Activated naive CD8-positive, alpha-beta T cell treated with anti-CD3 and anti-CD28 coated beads for 36 hours (primary cell): ENCODE data around the gene SYCP2. TPM values are rescaled to one million over a fixed set of nuclear protein-coding genes. Genes with fewer than 3 reads are reported as not detected.

Source experiments
- DNase-seq: peaks from one replicate; pipeline ENCODE4 v3.0.0; 2021
- H3K27ac Mint-ChIP-seq: one replicate; pipeline ENCODE4 v1.8.0; 2022; ENCODE audit warnings: mild to moderate bottlenecking, moderate library complexity, mixed read lengths
- H3K27me3 Mint-ChIP-seq: one replicate; pipeline ENCODE4 v1.8.0; 2022; ENCODE audit warnings: mild to moderate bottlenecking, mixed read lengths
- H3K36me3 Mint-ChIP-seq: one replicate; pipeline ENCODE4 v1.8.0; 2021; ENCODE audit warnings: mild to moderate bottlenecking, mixed read lengths
- H3K4me1 Mint-ChIP-seq: one replicate; pipeline ENCODE4 v1.8.0; 2021; ENCODE audit warnings: mixed read lengths
- H3K4me3 Mint-ChIP-seq: one replicate; pipeline ENCODE4 v1.8.0; 2022; ENCODE audit warnings: mild to moderate bottlenecking, moderate library complexity, mixed read lengths
- H3K9me3 Mint-ChIP-seq: one replicate; pipeline ENCODE4 v1.8.0; 2022; ENCODE audit warnings: mixed read lengths
- total RNA-seq, 2 experiments: library from RNA; stranded (reverse); gene quantifications; one replicate each; pipeline ENCODE4 v1.2.3, GENCODE V29; 2021

SYCP2 gene
- total RNA-seq, 2 experiments from 2014 or later = 2.9 to 3.2 TPM

- no peaks in the 10 kb centered on the region for H3K9me3 Mint-ChIP-seq
- no peaks in the 10 kb centered on the region for H3K4me1 Mint-ChIP-seq
- no peak for DNase-seq
- no peaks in the 10 kb centered on the region for H3K27me3 Mint-ChIP-seq
- H3K36me3 Mint-ChIP-seq = no peaks in the 10 kb centered on the region
- no peak overlapping the region for H3K27ac Mint-ChIP-seq
- no peak overlapping the region for H3K4me3 Mint-ChIP-seq
Measured at GRCh38 chr20:59954718-59955117, 21.3 kb upstream of the SYCP2 start.

DNA sequence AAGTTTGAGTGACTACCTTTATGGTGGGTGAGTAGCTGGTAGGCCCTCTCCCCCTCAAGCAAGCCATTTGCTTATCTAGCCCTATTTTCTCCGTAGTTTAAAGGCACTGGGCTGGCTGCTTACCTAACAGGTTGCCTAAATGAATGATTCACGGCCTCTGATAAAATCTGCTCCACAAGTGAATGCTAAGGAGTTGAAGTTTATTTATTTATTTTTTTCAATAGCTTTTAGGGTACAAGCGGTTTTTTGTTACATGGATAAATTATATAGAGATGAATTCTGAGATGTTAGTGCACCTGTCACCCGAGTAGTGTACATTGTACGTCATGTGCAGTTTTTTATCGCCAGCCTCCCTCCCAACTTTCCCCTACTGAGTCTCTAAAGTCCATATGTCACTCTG lies 16.5 kb upstream of the SYCP2 start:
- H3K27ac Mint-ChIP-seq = peak overlapping the region; percentile 63
- peaks cover 28% of the 10 kb centered on the region for H3K4me1 Mint-ChIP-seq
- DNase-seq = no peak
- no peaks in the 10 kb centered on the region for H3K27me3 Mint-ChIP-seq
- H3K9me3 Mint-ChIP-seq = no peaks in the 10 kb centered on the region
- no peak overlapping the region for H3K4me3 Mint-ChIP-seq
- peaks cover 3% of the 10 kb centered on the region for H3K36me3 Mint-ChIP-seq

DNA sequence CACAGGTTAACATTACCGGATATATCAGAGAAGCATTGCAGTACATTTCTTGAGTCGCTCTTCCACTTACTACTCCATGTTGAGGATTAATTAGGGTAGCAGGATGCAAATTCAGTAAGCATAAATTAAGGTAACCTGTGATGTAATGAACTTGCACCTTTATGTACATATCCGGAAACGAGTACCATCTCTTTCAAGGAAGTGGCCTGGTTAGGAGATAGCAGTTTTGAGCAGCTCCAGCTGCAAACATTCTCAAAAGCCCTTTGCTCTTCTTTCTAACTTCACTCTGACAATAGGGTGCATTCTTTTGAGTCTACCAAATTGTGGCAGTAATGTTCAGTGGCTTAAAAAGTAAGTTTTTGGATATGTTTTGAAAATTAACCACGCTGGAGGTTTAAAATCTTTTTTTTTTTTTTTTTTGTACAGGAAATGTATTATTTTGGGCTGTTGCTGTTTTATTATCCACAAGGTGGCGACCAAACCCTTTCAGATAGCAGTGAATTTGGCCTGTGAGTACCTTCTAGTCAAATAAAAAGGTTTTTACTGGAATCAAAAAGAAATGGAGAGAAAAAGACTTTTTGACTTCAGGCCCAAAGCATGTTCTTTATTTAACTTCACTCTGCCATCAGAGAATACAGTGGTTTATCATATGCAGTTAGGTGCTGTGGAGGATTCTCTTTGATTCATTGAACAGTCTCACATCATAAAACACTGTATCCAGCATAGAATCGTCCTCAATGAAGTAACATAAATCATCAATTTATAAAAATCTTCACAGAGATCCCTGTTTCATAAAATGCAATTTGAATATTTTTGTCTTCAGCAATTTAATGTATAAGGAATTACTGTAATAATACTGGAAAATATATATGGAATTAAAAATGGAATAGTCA lies 15.6 kb upstream of the SYCP2 start:
- Mint-ChIP-seq H3K9me3 (no peaks in the 10 kb centered on the region), H3K27ac (peak overlapping the region; percentile 92), H3K27me3 (no peaks in the 10 kb centered on the region), H3K4me3 (peak overlapping the region; percentile 63), H3K36me3 (peaks cover 11% of the 10 kb centered on the region), H3K4me1 (peaks cover 30% of the 10 kb centered on the region)
- no peak for DNase-seq

DNA sequence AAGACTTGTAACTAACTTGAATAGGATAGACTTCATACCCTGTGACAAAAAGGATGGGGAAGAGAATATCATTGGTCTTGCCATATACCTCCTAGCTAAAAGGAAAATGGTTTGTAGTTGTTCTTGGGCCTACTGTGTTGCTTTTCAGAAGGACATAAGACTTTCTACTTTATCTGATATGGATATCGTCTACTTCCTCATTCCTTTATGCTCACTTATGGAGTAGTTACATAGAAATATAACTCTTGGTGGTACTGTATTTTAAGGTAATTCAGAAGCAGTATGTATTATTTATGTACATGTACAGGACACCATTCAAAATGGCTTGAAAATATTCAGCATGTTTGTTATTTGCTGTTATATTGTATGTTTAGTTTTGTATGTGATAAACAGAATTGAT lies 14.8 kb upstream of the SYCP2 start:
- H3K27me3 Mint-ChIP-seq = no peaks in the 10 kb centered on the region
- no peak for DNase-seq
- peaks cover 30% of the 10 kb centered on the region for H3K4me1 Mint-ChIP-seq
- H3K36me3 Mint-ChIP-seq = peaks cover 11% of the 10 kb centered on the region
- H3K9me3 Mint-ChIP-seq = no peaks in the 10 kb centered on the region
- no peak overlapping the region for H3K4me3 Mint-ChIP-seq
- H3K27ac Mint-ChIP-seq = no peak overlapping the region

DNA sequence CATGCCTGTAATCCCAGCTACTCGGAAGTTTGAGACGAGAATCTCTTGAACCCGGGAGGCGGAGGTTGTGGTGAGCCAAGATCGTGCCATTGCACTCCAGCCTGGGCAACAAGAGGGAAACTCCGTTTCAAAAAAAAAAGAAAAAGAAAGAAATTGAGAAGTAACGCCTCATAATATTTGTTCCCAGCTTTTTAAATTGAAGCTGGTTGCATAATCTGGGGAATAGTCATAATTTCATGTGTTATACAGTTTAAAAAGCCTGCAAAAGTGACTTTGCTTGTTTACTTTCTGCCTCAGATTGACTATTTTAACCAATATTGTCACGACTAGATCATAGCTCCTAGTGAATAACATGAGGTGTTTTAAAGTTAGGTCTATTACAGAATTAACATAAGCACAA lies 13.9 kb upstream of the SYCP2 start:
- Mint-ChIP-seq H3K9me3 (no peaks in the 10 kb centered on the region), H3K4me3 (no peak overlapping the region), H3K27ac (no peak overlapping the region), H3K27me3 (no peaks in the 10 kb centered on the region), H3K36me3 (peaks cover 11% of the 10 kb centered on the region), H3K4me1 (peaks cover 30% of the 10 kb centered on the region)
- no peak for DNase-seq

DNA sequence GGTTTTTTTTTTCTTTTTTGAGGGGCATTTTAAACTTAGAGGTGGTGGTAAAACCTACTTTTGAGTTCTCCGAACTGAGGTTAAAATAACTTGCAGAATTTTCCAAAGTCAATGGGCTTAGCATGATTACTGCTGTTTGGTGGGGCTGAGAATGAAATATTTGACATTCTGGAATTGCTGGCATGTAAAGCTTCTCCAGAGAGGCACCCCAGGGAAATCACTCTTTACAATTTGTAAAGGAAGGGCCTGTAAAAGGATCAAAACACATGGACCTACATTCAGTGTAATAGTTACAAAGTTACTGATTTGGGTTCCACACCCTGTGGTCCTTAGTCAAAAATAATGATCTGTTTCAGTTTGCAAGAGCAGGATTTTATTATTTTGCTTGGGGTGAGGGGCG lies 12.3 kb upstream of the SYCP2 start:
- H3K27me3 Mint-ChIP-seq = no peaks in the 10 kb centered on the region
- DNase-seq = no peak
- H3K4me3 Mint-ChIP-seq = no peak overlapping the region
- H3K9me3 Mint-ChIP-seq = no peaks in the 10 kb centered on the region
- H3K27ac Mint-ChIP-seq = no peak overlapping the region
- peaks cover 16% of the 10 kb centered on the region for H3K36me3 Mint-ChIP-seq
- peaks cover 44% of the 10 kb centered on the region for H3K4me1 Mint-ChIP-seq

DNA sequence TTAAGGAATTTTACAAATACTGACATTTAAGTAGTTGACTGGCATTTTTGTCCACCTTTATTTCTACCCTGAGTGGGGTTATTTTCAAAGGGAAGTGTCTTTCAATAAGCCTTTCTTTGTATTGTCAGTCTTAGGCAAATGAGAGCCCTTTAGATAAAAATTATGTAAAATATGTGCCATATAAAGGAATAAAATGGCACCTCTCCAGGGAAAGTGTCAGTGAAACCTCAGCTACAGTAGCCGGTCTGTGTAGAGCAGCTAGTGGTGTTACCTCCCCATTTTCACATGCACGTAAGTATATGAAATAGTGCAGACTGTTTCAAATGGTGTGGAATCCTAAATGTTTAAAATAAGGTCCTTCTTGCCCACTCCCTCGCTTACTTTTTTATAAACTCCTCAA lies 11.7 kb upstream of the SYCP2 start:
- no peak overlapping the region for H3K4me3 Mint-ChIP-seq
- H3K27me3 Mint-ChIP-seq = no peaks in the 10 kb centered on the region
- peaks cover 16% of the 10 kb centered on the region for H3K36me3 Mint-ChIP-seq
- H3K27ac Mint-ChIP-seq = no peak overlapping the region
- DNase-seq = no peak
- no peaks in the 10 kb centered on the region for H3K9me3 Mint-ChIP-seq
- peaks cover 44% of the 10 kb centered on the region for H3K4me1 Mint-ChIP-seq

- no peak for DNase-seq
- Mint-ChIP-seq H3K27me3 (no peaks in the 10 kb centered on the region), H3K4me3 (no peak overlapping the region), H3K27ac (no peak overlapping the region), H3K9me3 (no peaks in the 10 kb centered on the region), H3K36me3 (peaks cover 16% of the 10 kb centered on the region), H3K4me1 (peaks cover 44% of the 10 kb centered on the region)
Measured at GRCh38 chr20:59944726-59945125, 11.3 kb upstream of the SYCP2 start.

- Mint-ChIP-seq H3K9me3 (peaks cover 1% of the 10 kb centered on the region), H3K27me3 (no peaks in the 10 kb centered on the region), H3K36me3 (peaks cover 24% of the 10 kb centered on the region), H3K4me1 (peaks cover 45% of the 10 kb centered on the region), H3K4me3 (no peak overlapping the region), H3K27ac (no peak overlapping the region)
- no peak for DNase-seq
Measured at GRCh38 chr20:59942245-59942644, 8.8 kb upstream of the SYCP2 start.

- H3K4me3 Mint-ChIP-seq = peak overlapping the region; percentile 92
- peaks cover 1% of the 10 kb centered on the region for H3K9me3 Mint-ChIP-seq
- H3K27ac Mint-ChIP-seq = peak overlapping the region; percentile 97
- peaks cover 44% of the 10 kb centered on the region for H3K4me1 Mint-ChIP-seq
- peaks cover 25% of the 10 kb centered on the region for H3K36me3 Mint-ChIP-seq
- DNase-seq = no peak
- H3K27me3 Mint-ChIP-seq = no peaks in the 10 kb centered on the region
Measured at GRCh38 chr20:59940956-59941294, 7.5 kb upstream of the SYCP2 start.

DNA sequence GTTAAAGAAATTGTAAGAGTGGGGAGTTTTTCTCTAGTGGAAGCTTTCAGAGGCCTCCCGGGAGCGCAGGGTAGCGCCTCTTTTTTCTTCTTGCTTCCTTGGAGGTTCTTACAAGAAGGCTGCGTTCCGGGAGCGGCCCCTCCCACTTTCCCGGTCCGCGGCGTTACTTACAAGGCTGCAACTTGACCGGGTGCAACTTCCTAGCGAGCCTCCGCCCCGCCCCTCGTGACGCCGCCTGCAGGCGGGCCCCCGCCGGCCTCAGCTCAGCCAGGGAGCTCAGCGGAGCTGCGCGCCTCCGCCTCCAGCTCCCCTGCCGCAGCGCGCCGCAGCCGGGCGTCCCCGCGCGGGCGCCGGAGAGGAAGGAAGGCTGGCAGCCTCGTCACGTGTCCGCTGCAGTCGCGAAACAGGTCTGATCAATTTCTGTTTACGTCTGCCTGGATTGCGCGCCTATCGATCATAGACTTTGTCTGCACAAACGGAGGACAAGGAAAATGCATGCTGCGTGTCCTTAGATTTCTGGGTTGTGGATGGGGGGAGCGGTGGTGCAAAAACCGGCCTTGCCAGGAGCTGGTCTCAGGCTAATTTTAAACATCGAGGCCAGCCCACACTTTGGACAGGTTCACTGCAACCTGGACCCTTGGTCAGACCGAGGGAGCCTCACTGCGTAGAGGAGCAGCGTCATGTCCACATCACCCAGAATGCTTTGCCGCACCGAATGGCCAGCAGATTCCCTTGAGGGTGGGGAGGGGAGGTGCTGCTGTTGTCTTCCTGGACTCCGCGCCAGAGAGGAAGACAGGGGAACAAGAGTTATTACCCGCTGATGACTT lies 6.9 kb upstream of the SYCP2 start, which contains the start of the genes FAM217B and PPP1R3D:
Gene FAM217B, plus strand, starts transcription at position 261 of the 827 bp plus-strand sequence. CDS start 3,555 bp downstream, outside the sequence.
Gene PPP1R3D, minus strand, starts transcription at position 177 of the 827 bp plus-strand sequence. CDS start 374 bp downstream, outside the sequence.
- Mint-ChIP-seq H3K4me1 (peaks cover 42% of the 10 kb centered on the region), H3K27ac (peak within 1 kb of the TSS; percentile 97), H3K4me3 (peak within 1 kb of the TSS; percentile 92), H3K9me3 (peaks cover 1% of the 10 kb centered on the region), H3K36me3 (peaks cover 22% of the 10 kb centered on the region), H3K27me3 (no peaks in the 10 kb centered on the region)
- DNase-seq = peak; percentile 93

- H3K4me3 Mint-ChIP-seq = peak overlapping the region; percentile 92
- no peaks in the 10 kb centered on the region for H3K27me3 Mint-ChIP-seq
- H3K36me3 Mint-ChIP-seq = peaks cover 22% of the 10 kb centered on the region
- peaks cover 1% of the 10 kb centered on the region for H3K9me3 Mint-ChIP-seq
- DNase-seq = peak; percentile 19
- peaks cover 39% of the 10 kb centered on the region for H3K4me1 Mint-ChIP-seq
- H3K27ac Mint-ChIP-seq = peak overlapping the region; percentile 62
Measured at GRCh38 chr20:59939879-59940128, 6.4 kb upstream of the SYCP2 start.

- H3K4me3 Mint-ChIP-seq = peak overlapping the region; percentile 92
- peaks cover 16% of the 10 kb centered on the region for H3K36me3 Mint-ChIP-seq
- peaks cover 1% of the 10 kb centered on the region for H3K9me3 Mint-ChIP-seq
- DNase-seq = peak; percentile 15
- no peak overlapping the region for H3K27ac Mint-ChIP-seq
- no peaks in the 10 kb centered on the region for H3K27me3 Mint-ChIP-seq
- H3K4me1 Mint-ChIP-seq = peaks cover 37% of the 10 kb centered on the region
Measured at GRCh38 chr20:59939052-59939878, 5.8 kb upstream of the SYCP2 start.

DNA sequence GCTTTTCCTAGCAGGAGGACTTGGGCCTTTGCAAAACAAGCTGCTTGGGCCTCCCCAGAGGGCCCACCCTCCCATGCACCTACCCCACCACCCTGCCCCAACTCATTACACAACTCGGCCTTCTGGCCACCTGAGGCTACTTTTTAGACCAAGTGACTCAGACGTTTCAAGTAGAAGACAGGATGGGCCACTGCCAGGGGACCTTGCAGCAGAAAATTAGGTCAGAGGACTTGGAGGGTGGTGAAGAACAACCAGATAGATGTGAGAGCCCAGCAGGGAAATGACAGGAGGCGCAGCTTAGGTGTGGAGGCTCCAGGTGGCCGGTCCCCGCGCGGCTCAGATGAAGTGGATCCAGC lies 5.2 kb upstream of the SYCP2 start:
- Mint-ChIP-seq H3K4me1 (peaks cover 39% of the 10 kb centered on the region), H3K4me3 (peak overlapping the region; percentile 75), H3K27ac (peak overlapping the region; percentile 68), H3K27me3 (no peaks in the 10 kb centered on the region), H3K36me3 (peaks cover 14% of the 10 kb centered on the region), H3K9me3 (peaks cover 1% of the 10 kb centered on the region)
- DNase-seq = no peak

GRCh38 chr20:59938221-59938620 lies 4.8 kb upstream of the SYCP2 start:
- Mint-ChIP-seq H3K9me3 (peaks cover 1% of the 10 kb centered on the region), H3K4me1 (peaks cover 39% of the 10 kb centered on the region)

More at GRCh38 chr20:59938221-59938620, 4.8 kb upstream of the SYCP2 start:
- H3K4me3 Mint-ChIP-seq = peak overlapping the region; percentile 75
- no peak for DNase-seq
- H3K27me3 Mint-ChIP-seq = no peaks in the 10 kb centered on the region
- peaks cover 14% of the 10 kb centered on the region for H3K36me3 Mint-ChIP-seq
- H3K27ac Mint-ChIP-seq = peak overlapping the region; percentile 38
